ENCODE results near the gene SLCO3A1.

GRCh38 chr15:91885054-91885453 is 31.5 kb downstream of the SLCO3A1 start:
- no peak for TF ChIP-seq POLR2AphosphoS5 (IDR thresholded peaks at IDR 0.05; ENCODE audit: insufficient read depth in 1 of 2, low read depth in 1 of 2)
- TF ChIP-seq POLR2A (IDR thresholded peaks at IDR 0.05): no peak
- TF ChIP-seq CTCF (IDR thresholded peaks at IDR 0.05): no peak
